LNCaP clone FGC (cell line): Measurements from ENCODE around the gene DHX8.

Source experiments
- DNase-seq: peaks from one replicate; pipeline ENCODE4 v3.0.0-alpha.2; 2011; ENCODE audit warnings: low read depth
- H3K4me3 ChIP-seq: 2 replicates; pipeline ENCODE4 v1.5.1; 2011; ENCODE audit warnings: mild to moderate bottlenecking, low read depth, low read length, control low read depth
- CTCF ChIP-seq: IDR thresholded peaks from 2 replicates; pipeline ENCODE4 v1.5.1; 2012; ENCODE audit warnings: mild to moderate bottlenecking; ENCODE audit not compliant: control insufficient read depth, insufficient read depth; ENCODE audit errors: extremely low read depth

Gene DHX8

GRCh38 chr17:43463241-43463640 is 20.5 kb upstream of the DHX8 start:
- no peak for TF ChIP-seq CTCF
- no peak overlapping the region for H3K4me3 ChIP-seq
- no peak for DNase-seq

DNA sequence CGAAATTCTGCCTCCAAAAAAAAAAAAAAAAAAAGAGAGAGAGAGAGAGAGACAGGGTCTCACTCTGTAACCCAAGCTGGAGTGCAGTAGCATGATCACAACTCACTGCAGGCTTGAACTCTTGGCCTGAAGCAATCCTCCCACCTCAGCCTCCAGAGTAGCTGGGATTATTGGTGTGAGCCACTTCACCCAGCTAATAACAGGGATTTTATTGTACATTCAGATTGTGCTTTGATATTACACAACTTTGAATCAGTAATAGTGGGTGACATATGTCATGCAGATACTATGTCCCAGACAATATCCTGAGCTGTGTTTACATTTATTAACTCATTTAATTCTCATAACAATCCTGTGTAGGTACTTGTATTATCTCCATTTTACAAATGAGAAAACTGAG is 19.7 kb upstream of the DHX8 start:
- TF ChIP-seq CTCF: no peak
- no peak for DNase-seq
- H3K4me3 ChIP-seq: no peak overlapping the region

- H3K4me3 ChIP-seq: no peak overlapping the region
- TF ChIP-seq CTCF: no peak
- DNase-seq: no peak
Observed at GRCh38 chr17:43465049-43465448, 18.7 kb upstream of the DHX8 start.

DNA sequence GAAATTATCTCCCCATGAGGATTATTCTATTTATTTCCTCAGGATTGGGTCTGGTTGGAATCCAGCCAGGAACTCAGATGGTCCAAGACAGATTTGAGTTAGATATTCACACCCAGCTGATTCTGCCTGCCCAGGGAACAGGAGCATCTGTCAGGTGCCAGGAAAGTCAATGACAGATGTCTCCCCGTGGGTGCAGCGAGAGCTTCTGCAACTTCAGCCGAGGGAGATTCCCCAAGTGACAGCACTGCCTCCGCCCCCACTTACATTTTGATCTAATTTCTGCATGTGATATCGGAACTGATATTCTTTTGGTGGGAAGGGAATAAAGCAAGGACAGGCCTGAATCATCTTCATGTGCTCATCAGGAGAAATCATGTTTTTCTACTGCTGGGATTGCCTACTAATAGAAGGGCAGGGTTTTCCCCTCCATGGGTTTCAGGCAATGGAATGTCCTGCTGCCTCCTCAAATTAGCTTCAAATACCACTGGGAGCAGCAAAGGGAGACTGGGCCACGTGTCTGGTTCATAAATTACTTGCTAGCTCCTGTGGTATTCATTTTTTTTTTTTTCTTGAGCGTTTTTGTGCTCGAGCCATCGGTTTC is 15.7 kb upstream of the DHX8 start:
- no peak overlapping the region for H3K4me3 ChIP-seq
- no peak for TF ChIP-seq CTCF
- no peak for DNase-seq

DNA sequence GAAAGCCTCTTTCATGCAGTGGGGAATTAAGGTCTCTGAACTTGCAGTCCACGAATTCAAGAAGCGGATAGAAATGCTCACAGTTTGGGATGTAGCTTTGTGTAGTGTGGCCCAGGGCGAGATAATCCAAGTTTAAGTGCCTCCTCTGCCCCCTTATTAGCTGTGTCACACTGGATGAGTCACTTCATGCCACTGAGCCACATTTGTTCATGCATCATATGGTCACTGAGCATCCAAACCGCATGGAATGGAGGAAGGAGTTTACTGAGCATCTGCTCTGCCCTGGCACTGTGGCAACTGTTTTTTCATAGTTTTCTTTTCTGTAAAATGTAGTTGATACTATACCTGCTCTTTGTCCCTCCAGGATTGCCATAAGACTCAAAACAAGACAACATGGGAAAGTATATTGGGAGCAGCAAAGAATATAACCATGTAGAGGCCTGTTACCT is 15.1 kb upstream of the DHX8 start:
- DNase-seq: no peak
- TF ChIP-seq CTCF: no peak
- H3K4me3 ChIP-seq: no peak overlapping the region

DNA sequence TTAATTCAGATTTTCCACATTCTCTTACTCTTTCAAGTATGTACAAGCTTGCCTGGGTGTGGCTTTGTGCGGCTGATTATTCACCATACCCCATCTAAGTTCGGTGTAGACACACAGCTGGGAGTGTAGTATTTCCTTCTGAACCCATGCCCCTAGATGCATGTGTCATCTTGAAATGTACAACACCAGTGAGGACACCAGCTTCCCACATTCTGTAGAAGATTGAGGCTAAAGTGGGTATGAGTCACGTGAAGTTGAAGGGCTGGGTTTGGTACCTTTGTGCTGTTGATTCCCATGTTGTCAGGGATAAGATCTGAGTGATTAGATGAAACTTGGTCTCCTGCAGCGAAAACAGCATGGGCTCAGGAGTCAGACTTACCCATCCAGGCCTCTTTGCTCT is 14.6 kb upstream of the DHX8 start:
- H3K4me3 ChIP-seq: no peak overlapping the region
- no peak for TF ChIP-seq CTCF
- DNase-seq: no peak

- no peak for DNase-seq
- no peak overlapping the region for H3K4me3 ChIP-seq
- TF ChIP-seq CTCF: no peak
Observed at GRCh38 chr17:43471585-43472160, 12.1 kb upstream of the DHX8 start.
